ENCODE measurements around the gene RYK.

The RYK gene

DNA sequence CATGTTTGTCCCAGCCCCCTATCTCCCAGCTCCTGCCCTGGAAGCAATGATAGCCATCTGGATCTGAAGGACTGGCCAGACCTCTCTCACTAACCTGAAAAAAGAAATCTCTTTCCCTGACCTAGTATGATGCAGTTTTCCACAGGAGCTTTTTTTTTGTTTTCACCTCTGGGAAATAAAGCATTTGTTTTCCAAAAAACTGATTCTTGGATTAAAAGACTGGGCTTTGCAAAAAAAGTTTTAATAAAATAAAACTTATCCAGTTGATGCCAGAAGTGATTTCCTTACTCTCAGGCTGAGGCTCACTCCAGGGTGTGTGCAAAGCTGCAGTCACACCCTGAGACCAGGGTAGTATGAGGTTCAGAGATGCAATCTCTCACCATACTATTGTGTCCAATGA, 104.0 kb downstream of the RYK start:
- DNase-seq, result no peak

DNA sequence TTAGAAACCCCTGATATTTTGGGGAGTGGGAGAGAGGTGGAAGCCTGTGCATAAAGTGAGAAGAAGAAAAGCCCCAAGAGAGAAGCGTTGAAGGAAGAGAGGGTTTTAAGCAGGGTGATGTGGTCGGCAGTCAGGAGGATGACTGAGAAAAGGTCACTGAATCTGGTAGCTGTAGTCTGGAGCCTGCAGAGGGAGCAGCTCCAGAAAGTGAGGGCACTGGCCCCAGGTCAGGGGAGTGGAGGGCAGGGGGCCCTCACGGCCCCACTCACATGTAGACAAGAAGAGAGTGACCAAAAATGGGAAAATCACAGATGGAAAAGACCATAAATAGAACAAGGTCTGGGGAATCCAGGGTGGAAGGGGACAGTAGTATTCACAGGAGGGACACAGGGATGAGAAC, 105.5 kb downstream of the RYK start:
- DNase-seq, result no peak

DNA sequence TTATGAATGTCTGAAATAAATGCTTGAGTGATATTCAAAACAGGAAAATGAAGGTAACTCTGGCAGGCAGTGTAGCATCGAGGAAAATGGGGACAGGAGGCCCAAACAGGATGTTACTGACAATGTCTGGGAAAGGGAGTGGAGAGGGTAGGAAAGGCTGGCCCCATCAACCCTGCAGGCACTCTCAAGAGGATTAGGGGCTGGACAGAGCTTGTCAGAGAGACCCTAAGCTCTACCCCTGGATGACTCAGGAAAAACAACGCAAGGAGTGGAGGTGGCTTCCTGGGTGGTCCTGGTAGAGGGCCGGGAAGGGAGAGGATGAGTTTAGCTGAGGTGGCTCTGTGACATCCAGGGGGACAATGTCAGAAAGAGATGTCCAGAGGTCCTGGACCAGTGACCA, 106.0 kb downstream of the RYK start:
- no peak for DNase-seq

DNA sequence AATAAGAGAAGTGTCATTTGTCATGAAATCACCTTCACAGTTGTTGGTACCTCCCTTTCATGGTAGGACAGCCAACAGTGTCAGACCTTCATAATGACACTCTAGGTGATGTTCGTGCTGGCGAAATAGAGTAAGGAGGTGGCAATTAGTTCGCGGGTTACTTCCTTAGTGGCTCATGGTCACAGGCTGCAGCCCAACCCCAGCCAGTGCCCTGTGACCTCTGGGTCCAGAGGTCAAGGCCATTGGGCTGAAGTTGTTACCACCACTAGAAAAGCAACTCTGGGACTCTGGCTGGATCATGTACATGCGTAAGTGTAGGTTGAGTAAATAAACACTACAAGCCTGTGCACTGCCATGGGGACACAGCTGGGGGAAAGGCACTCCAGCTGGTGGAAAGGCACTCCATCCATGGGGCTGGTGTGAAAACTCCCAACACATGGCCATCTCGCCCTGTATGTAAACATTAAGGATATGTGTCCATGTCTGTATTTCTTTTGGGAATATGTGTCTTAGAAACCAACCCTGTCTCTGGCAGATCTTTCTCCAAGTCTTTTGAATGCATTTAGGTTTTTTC, 106.7 kb downstream of the RYK start:
- DNase-seq, result no peak

DNA sequence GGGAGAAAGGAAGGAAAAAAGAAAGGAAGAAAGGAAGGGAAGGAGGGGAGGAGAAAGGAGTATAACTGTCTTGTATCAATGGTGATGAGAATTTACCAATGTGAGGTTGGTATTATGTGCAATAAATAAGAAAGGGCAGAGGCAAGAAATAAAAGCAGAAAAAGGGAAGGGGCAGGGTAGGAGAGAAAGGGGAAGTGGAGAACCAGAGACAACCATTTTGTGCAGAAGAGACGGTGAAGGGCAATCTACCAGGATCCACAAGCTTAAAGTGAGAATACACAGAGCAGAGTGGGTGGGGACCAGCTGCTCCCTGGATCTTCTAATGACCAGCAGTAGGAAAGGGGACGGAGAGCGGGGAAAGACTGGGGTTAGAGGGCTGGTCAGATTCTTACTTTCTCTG, 114.1 kb downstream of the RYK start:
- DNase-seq, result no peak

DNA sequence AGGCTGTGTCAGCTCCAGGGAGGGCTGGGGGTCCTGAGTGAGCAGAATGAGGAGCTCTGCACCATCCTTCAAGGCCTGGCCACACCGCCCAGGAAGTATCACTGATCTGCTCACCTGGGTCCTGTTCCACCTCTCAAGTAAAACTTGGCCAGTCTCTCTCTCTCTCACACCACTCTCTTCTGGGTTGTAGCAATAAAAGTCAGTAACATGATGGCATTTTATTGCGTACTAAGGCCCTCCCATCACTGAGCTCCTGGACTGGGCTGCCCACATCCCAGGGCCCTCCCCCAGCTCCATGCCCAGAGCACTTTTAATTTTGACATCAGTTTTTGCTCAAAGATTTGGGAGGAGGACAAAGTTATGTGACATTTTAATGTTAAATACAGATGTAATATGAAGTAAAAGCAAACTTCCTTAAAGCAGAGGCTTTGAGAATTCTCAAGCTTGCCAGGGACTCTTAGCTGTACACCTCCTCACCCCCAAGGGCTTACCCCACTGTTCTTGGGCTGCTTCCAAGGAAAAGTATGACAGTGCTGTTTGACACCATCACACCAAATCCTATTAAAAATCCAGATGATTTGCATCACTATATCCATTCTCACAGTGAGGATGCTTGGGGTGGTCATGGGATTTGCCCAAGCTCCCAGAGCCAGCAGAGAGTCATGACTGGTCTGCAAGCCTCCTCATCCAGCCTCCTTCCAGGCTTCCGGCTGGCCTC, 115.8 kb downstream of the RYK start:
- DNase-seq, result no peak

DNA sequence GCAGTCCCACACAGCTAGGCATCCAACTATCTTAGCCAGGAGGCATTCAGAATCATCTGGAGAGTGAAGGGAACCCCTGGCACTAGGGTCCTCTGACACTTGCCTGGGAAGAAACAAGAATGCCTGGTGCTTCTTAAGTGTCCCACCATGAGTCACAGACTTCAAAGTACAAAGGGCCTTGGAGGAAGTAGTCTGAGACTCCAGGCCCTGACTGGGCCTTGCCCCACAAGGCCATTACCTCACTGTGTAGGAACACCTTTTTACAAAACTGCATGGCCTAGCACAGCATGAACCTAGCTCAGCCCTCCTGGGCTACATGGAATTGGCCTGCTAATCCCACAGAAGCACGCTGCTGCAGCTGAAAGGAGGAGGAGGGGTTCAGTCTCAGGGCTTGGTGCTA, 116.4 kb downstream of the RYK start:
- DNase-seq, result no peak

DNA sequence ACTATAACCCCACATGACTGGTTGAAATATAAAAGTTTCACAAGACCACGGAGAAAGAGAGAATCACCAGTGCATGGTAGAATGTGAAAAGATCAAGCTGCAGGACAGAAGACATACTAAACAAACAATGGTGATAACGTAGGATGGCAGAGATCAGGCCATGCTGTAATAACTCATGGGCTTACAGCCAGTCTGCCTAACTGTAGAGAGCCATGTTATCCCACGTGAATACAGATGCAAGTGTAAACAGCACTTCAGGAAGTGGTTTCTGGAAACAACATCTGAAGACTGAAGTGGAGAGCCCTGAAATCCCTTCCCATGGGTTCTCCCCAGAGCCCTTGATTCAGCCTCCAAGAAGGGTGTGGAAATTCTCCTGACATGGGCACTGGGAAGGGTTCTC, 117.7 kb downstream of the RYK start:
- no peak for DNase-seq

DNA sequence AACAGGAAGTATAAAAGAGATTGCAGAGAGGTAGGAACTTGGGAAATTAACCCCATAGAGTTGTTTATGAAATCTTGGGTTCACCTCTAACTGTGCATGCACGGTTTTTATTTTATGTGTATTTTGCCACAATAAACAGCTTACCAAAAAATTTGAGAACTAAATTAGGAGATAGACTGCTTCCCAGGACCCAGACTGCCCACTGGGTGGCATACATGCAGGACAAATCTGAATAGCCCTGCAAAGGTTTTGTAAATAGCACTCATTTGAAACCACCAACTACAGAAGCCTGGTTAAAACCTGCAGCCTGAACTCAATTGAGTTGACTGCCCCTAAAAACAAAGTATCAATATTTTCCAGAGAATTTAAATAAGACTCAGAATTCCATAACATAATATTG, 124.5 kb downstream of the RYK start:
- no peak for DNase-seq

DNA sequence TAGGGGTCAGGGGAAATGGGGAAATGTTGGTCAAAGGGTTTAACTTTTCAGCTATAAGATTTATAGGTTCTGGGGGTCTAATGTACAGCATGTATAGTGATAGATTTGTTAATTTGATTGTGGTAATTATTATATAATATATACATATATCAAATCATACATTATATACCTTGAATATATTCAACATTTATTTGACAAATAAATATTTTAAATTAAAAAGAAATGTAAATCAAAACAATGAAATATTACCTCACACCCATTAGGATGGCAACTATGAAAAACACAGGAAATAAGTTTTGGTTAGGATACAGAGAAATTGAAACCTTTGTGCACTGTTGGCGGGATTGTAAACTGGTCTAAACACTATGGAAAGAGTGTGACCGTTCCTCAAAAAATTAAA, 135.9 kb downstream of the RYK start:
- DNase-seq, result no peak

DNA sequence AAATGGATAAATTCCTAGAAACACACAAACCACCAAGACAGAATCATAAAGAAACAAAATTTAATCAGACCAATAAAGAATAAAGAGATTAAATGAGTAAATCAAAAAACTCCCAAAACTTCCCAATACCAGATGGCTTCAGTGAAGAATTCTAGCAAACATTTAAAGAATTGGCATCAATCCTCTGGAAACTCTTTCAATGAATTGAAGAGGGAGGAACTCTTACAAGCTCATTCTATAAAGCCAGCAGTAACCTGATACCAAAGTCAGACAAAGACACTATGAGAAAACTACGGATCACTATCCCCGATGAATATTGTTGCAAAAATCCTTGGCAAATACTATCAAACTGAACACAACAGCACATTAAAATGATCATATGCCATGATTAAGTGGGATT, 139.0 kb downstream of the RYK start:
- DNase-seq, result no peak

DNA sequence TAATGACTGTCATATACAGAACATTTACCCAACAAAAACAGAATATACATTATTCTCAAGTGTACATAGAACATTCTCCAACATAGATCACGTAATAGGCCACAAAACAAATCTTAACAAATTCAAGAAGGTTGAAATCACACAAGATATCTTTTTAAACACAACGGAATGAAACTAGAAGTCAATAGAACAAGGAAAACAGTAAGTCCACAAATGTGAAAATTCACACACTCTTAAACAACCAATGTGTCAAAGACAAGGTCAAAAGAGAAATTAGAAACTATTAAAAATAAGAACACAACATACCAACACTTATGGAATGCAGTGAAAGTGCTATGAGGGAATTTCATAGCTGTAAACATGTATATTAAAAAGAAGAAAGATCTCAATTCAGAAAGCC, 139.7 kb downstream of the RYK start:
- no peak for DNase-seq

Measured in RPMI8226 (cell line).